IgD-negative memory B cell (primary cell): ENCODE results near the gene DUSP28. TPM values are rescaled to one million over a fixed set of nuclear protein-coding genes. Genes with fewer than 3 reads are reported as not detected.

ENCODE experiments used
- H3K27ac Mint-ChIP-seq, 3 donors: one replicate each; pipeline ENCODE4 v1.8.0; 2020 to 2022; ENCODE audit warnings: mild to moderate bottlenecking in 3 of 3, mixed read lengths in 3 of 3, moderate library complexity in 1 of 3
- H3K27me3 Mint-ChIP-seq: one replicate; pipeline ENCODE4 v1.8.0; 2021; ENCODE audit warnings: mixed read lengths
- H3K36me3 Mint-ChIP-seq: one replicate; pipeline ENCODE4 v1.8.0; 2020; ENCODE audit warnings: mild to moderate bottlenecking, mixed read lengths
- H3K4me1 Mint-ChIP-seq, 3 donors: one replicate each; pipeline ENCODE4 v1.8.0; 2020 to 2022; ENCODE audit warnings: mixed read lengths in 3 of 3, mild to moderate bottlenecking in 1 of 3
- H3K4me3 Mint-ChIP-seq, 4 donors: one replicate each; pipeline ENCODE4 v1.8.0; 2020 to 2022; ENCODE audit warnings: mild to moderate bottlenecking in 4 of 4, mixed read lengths in 4 of 4, moderate library complexity in 3 of 4
- H3K9me3 Mint-ChIP-seq, 3 donors: one replicate each; pipeline ENCODE4 v1.8.0; 2020 to 2021; ENCODE audit warnings: mixed read lengths in 3 of 3, mild to moderate bottlenecking in 1 of 3
- polyA plus RNA-seq: library from polyadenylated mRNA; unstranded; fragments of 300-500 nt; fragmentation: Illumina TruSeq; gene quantifications from one replicate; pipeline ENCODE4 v1.2.3, GENCODE V29; 2021

The DUSP28 gene
- polyA plus RNA-seq, 1 donor from 2014 or later, result 23.4 TPM

- peak overlapping the region in 2 of 4 donors; percentile 38 to 81 for H3K4me3 Mint-ChIP-seq
- H3K36me3 Mint-ChIP-seq, result peaks cover 10% of the 10 kb centered on the region
- H3K27ac Mint-ChIP-seq, result peak overlapping the region in 2 of 3 donors; percentile 46 to 47
- no peaks in the 10 kb centered on the region for H3K27me3 Mint-ChIP-seq
- H3K4me1 Mint-ChIP-seq, result peaks cover 16 to 23% (median 20%) of the 10 kb centered on the region in 3 donors
- H3K9me3 Mint-ChIP-seq, result peaks cover 0 to 3% (median 0%) of the 10 kb centered on the region in 3 donors
These were observed 19.1 kb downstream of the DUSP28 start for GRCh38 chr2:240579071-240579762.

GRCh38 chr2:240579771-240580614, 19.8 kb downstream of the DUSP28 start:
- peak overlapping the region; percentile 46 to 73 (median 47) for H3K27ac Mint-ChIP-seq
- peak overlapping the region in 2 of 4 donors; percentile 38 to 81 for H3K4me3 Mint-ChIP-seq
- H3K9me3 Mint-ChIP-seq, result peaks cover 0 to 3% (median 0%) of the 10 kb centered on the region in 3 donors
- peaks cover 22 to 31% (median 28%) of the 10 kb centered on the region in 3 donors for H3K4me1 Mint-ChIP-seq
- H3K36me3 Mint-ChIP-seq, result peaks cover 10% of the 10 kb centered on the region
- no peaks in the 10 kb centered on the region for H3K27me3 Mint-ChIP-seq

GRCh38 chr2:240581811-240582210, 21.7 kb downstream of the DUSP28 start:
- peaks cover 0 to 3% (median 0%) of the 10 kb centered on the region in 3 donors for H3K9me3 Mint-ChIP-seq
- H3K27me3 Mint-ChIP-seq, result no peaks in the 10 kb centered on the region
- H3K4me1 Mint-ChIP-seq, result peaks cover 24 to 37% (median 32%) of the 10 kb centered on the region in 3 donors
- peak overlapping the region in 1 of 4 donors; percentile 55 for H3K4me3 Mint-ChIP-seq
- H3K27ac Mint-ChIP-seq, result no peak overlapping the region
- peaks cover 10% of the 10 kb centered on the region for H3K36me3 Mint-ChIP-seq

GRCh38 chr2:240582781-240583180, 22.6 kb downstream of the DUSP28 start:
- Mint-ChIP-seq H3K4me3 (peak overlapping the region in 1 of 4 donors; percentile 55), H3K27me3 (no peaks in the 10 kb centered on the region), H3K9me3 (peaks cover 0 to 3% (median 0%) of the 10 kb centered on the region in 3 donors), H3K27ac (peak overlapping the region in 2 of 3 donors; percentile 16 to 82), H3K36me3 (peaks cover 11% of the 10 kb centered on the region), H3K4me1 (peaks cover 27 to 45% (median 36%) of the 10 kb centered on the region in 3 donors)

GRCh38 chr2:240583774-240584173, 23.6 kb downstream of the DUSP28 start:
- Mint-ChIP-seq H3K4me3 (peak overlapping the region in 2 of 4 donors; percentile 26 to 28), H3K27ac (no peak overlapping the region), H3K36me3 (peaks cover 13% of the 10 kb centered on the region), H3K27me3 (no peaks in the 10 kb centered on the region), H3K4me1 (peaks cover 36 to 48% (median 45%) of the 10 kb centered on the region in 3 donors), H3K9me3 (peaks cover 0 to 3% (median 0%) of the 10 kb centered on the region in 3 donors)

GRCh38 chr2:240584486-240585031, 24.4 kb downstream of the DUSP28 start:
- H3K27me3 Mint-ChIP-seq, result no peaks in the 10 kb centered on the region

GRCh38 chr2:240585101-240585500, 24.9 kb downstream of the DUSP28 start:
- Mint-ChIP-seq H3K9me3 (peaks cover 0 to 3% (median 0%) of the 10 kb centered on the region in 3 donors), H3K27ac (peak overlapping the region; percentile 98 to 99 (median 99)), H3K4me3 (peak overlapping the region; percentile 97 to 100 (median 98)), H3K4me1 (peaks cover 29 to 44% (median 39%) of the 10 kb centered on the region in 3 donors), H3K36me3 (peaks cover 13% of the 10 kb centered on the region), H3K27me3 (no peaks in the 10 kb centered on the region)

More at GRCh38 chr2:240584486-240585031, 24.4 kb downstream of the DUSP28 start:
- H3K9me3 Mint-ChIP-seq, result peaks cover 0 to 3% (median 0%) of the 10 kb centered on the region in 3 donors
- H3K36me3 Mint-ChIP-seq, result peaks cover 13% of the 10 kb centered on the region
- peak overlapping the region; percentile 98 to 99 (median 99) for H3K27ac Mint-ChIP-seq
- peaks cover 35 to 49% (median 45%) of the 10 kb centered on the region in 3 donors for H3K4me1 Mint-ChIP-seq
- peak overlapping the region; percentile 97 to 100 (median 98) for H3K4me3 Mint-ChIP-seq

GRCh38 chr2:240585681-240586197, 25.6 kb downstream of the DUSP28 start:
- Mint-ChIP-seq H3K27ac (peak overlapping the region; percentile 98 to 99 (median 99)), H3K4me3 (peak overlapping the region; percentile 97 to 100 (median 98)), H3K9me3 (peaks cover 0 to 2% (median 0%) of the 10 kb centered on the region in 3 donors), H3K36me3 (peaks cover 13% of the 10 kb centered on the region), H3K27me3 (no peaks in the 10 kb centered on the region), H3K4me1 (peaks cover 26 to 38% (median 35%) of the 10 kb centered on the region in 3 donors)

- H3K27me3 Mint-ChIP-seq, result no peaks in the 10 kb centered on the region
- peak within 1 kb of the TSS; percentile 98 to 99 (median 99) for H3K27ac Mint-ChIP-seq
- peak within 1 kb of the TSS; percentile 97 to 100 (median 98) for H3K4me3 Mint-ChIP-seq
- H3K4me1 Mint-ChIP-seq, result peaks cover 26 to 38% (median 35%) of the 10 kb centered on the region in 3 donors
- H3K36me3 Mint-ChIP-seq, result peaks cover 9% of the 10 kb centered on the region
- H3K9me3 Mint-ChIP-seq, result no peaks in the 10 kb centered on the region
These were observed 26.2 kb downstream of the DUSP28 start, which contains the start of gene CAPN10 for GRCh38 chr2:240586198-240586918. Gene CAPN10, plus strand, starts transcription at chr2:240586734. Its CDS starts 178 bp downstream, at chr2:240586912.

- Mint-ChIP-seq H3K9me3 (no peaks in the 10 kb centered on the region), H3K4me3 (peak overlapping the region; percentile 88 to 100 (median 96)), H3K27ac (peak overlapping the region in 2 of 3 donors; percentile 59 to 98), H3K4me1 (peaks cover 24 to 36% (median 32%) of the 10 kb centered on the region in 3 donors), H3K27me3 (no peaks in the 10 kb centered on the region), H3K36me3 (peaks cover 9% of the 10 kb centered on the region)
These were observed 27.0 kb downstream of the DUSP28 start for GRCh38 chr2:240586919-240587800.

GRCh38 chr2:240588006-240588655, 28.0 kb downstream of the DUSP28 start:
- Mint-ChIP-seq H3K27ac (peak overlapping the region in 2 of 3 donors; percentile 46 to 98), H3K4me3 (peak overlapping the region; percentile 88 to 100 (median 96))

GRCh38 chr2:240588669-240589068, 28.5 kb downstream of the DUSP28 start:
- H3K9me3 Mint-ChIP-seq, result no peaks in the 10 kb centered on the region
- peaks cover 21 to 32% (median 28%) of the 10 kb centered on the region in 3 donors for H3K4me1 Mint-ChIP-seq
- peaks cover 5% of the 10 kb centered on the region for H3K36me3 Mint-ChIP-seq
- H3K27me3 Mint-ChIP-seq, result no peaks in the 10 kb centered on the region
- peak overlapping the region in 2 of 4 donors; percentile 27 to 100 for H3K4me3 Mint-ChIP-seq
- peak overlapping the region in 1 of 3 donors; percentile 17 for H3K27ac Mint-ChIP-seq

More at GRCh38 chr2:240588006-240588655, 28.0 kb downstream of the DUSP28 start:
- Mint-ChIP-seq H3K36me3 (peaks cover 5% of the 10 kb centered on the region), H3K4me1 (peaks cover 24 to 32% (median 30%) of the 10 kb centered on the region in 3 donors), H3K9me3 (no peaks in the 10 kb centered on the region), H3K27me3 (no peaks in the 10 kb centered on the region)
